ENCODE measurements around the gene EPHA10.

GRCh38 chr1:37808369-37809319 lies 43.7 kb upstream of the EPHA10 start:
- TF ChIP-seq CTCF (IDR thresholded peaks at IDR 0.05; ENCODE audit: low read length) (no peak), EZH2 (IDR thresholded peaks at IDR 0.05; ENCODE audit: borderline replicate concordance, low read length) (no peak)
